Stomach smooth muscle (tissue), 2 donors: ENCODE data around the gene RBM39.
"Not testable (repeated sequence)": the region's sequence is repeated elsewhere in the genome, so short reads cannot be mapped to it uniquely, and the experiment has no call there.

Experiments used
- H3K27ac ChIP-seq: one replicate; pipeline ENCODE4 v1.7.0; 2013; ENCODE audit warnings: mild to moderate bottlenecking, low read length, inconsistent platforms
- H3K27me3 ChIP-seq, 2 donors: one replicate each; pipeline ENCODE4 v1.7.0; 2013; ENCODE audit warnings: low read length in 2 of 2; ENCODE audit not compliant: insufficient read depth in 2 of 2, control insufficient read depth in 1 of 2
- H3K36me3 ChIP-seq, 2 donors: one replicate each; pipeline ENCODE4 v1.7.0; 2013; ENCODE audit warnings: low read length in 2 of 2; ENCODE audit not compliant: control insufficient read depth in 2 of 2, insufficient read depth in 2 of 2
- H3K4me1 ChIP-seq: one replicate; pipeline ENCODE4 v1.7.0; 2013; ENCODE audit warnings: low read length; ENCODE audit not compliant: control insufficient read depth, insufficient read depth
- H3K4me3 ChIP-seq, 2 donors: one replicate each; pipeline ENCODE4 v1.7.0; 2013; ENCODE audit warnings: low read length in 2 of 2
- H3K9ac ChIP-seq, 2 donors: one replicate each; pipeline ENCODE4 v1.7.0; 2013; ENCODE audit warnings: low read length in 2 of 2, mild to moderate bottlenecking in 1 of 2
- H3K9me3 ChIP-seq, 2 donors: one replicate each; pipeline ENCODE4 v1.7.0; 2013; ENCODE audit warnings: low read length in 2 of 2; ENCODE audit not compliant: control insufficient read depth in 2 of 2
- donor health status: healthy.
- donor health status: Pancreatic carcinoma.

The RBM39 gene

GRCh38 chr20:35723652-35724320 lies 18.3 kb downstream of the RBM39 start:
- H3K27ac ChIP-seq, H3K4me1 ChIP-seq, H3K9me3 ChIP-seq, H3K9ac ChIP-seq, H3K27me3 ChIP-seq, H3K4me3 ChIP-seq: not testable (repeated sequence)
- peaks cover 66 to 73% of the 10 kb centered on the region in 2 donors for H3K36me3 ChIP-seq

- not testable (repeated sequence) for H3K9me3 ChIP-seq, H3K4me1 ChIP-seq, H3K9ac ChIP-seq, H3K27ac ChIP-seq, H3K4me3 ChIP-seq, H3K27me3 ChIP-seq
- peaks cover 65 to 69% of the 10 kb centered on the region in 2 donors for H3K36me3 ChIP-seq
These were observed 18.8 kb downstream of the RBM39 start for GRCh38 chr20:35723275-35723639.

GRCh38 chr20:35721621-35722020 lies 20.4 kb downstream of the RBM39 start:
- H3K27me3 ChIP-seq: no peaks in the 10 kb centered on the region
- peaks cover 6% of the 10 kb centered on the region for H3K4me1 ChIP-seq
- no peak overlapping the region for H3K9ac ChIP-seq
- H3K36me3 ChIP-seq: peaks cover 71 to 72% of the 10 kb centered on the region in 2 donors
- H3K9me3 ChIP-seq: no peaks in the 10 kb centered on the region
- H3K27ac ChIP-seq: no peak overlapping the region
- H3K4me3 ChIP-seq: no peak overlapping the region

GRCh38 chr20:35721219-35721618 lies 20.8 kb downstream of the RBM39 start:
- no peaks in the 10 kb centered on the region for H3K27me3 ChIP-seq
- H3K4me1 ChIP-seq: peaks cover 6% of the 10 kb centered on the region
- H3K4me3 ChIP-seq: no peak overlapping the region
- peaks cover 71 to 72% of the 10 kb centered on the region in 2 donors for H3K36me3 ChIP-seq
- H3K9me3 ChIP-seq: no peaks in the 10 kb centered on the region
- no peak overlapping the region for H3K27ac ChIP-seq
- H3K9ac ChIP-seq: no peak overlapping the region

GRCh38 chr20:35720165-35721123 lies 21.6 kb downstream of the RBM39 start:
- no peaks in the 10 kb centered on the region for H3K27me3 ChIP-seq
- no peak overlapping the region for H3K9ac ChIP-seq
- H3K27ac ChIP-seq: no peak overlapping the region
- peaks cover 6% of the 10 kb centered on the region for H3K4me1 ChIP-seq
- H3K9me3 ChIP-seq: no peaks in the 10 kb centered on the region
- no peak overlapping the region for H3K4me3 ChIP-seq
- peaks cover 73 to 75% of the 10 kb centered on the region in 2 donors for H3K36me3 ChIP-seq

DNA sequence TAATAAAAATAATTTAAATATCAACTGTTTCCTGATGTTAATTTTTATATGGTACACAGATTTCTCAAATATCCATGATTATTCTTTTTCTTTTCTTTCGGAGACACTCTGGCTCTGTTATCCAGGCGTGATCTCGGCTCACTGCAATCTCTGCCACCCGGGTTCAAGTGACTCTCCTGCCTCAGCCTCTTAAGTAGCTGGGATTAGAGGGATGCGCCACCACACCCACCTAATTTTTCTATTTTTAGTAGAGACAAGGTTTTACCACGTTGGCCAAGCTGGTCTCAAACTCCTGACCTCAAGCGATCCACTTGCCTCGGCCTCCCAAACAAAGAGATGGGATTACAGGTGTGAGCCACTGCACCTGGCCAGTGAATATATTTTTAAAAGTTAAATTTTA lies 22.3 kb downstream of the RBM39 start:
- Histone ChIP-seq H3K9me3 (no peaks in the 10 kb centered on the region), H3K27me3 (no peaks in the 10 kb centered on the region), H3K36me3 (peaks cover 70 to 78% of the 10 kb centered on the region in 2 donors), H3K4me1 (peaks cover 6% of the 10 kb centered on the region), H3K4me3 (no peak overlapping the region), H3K27ac (no peak overlapping the region), H3K9ac (no peak overlapping the region)

DNA sequence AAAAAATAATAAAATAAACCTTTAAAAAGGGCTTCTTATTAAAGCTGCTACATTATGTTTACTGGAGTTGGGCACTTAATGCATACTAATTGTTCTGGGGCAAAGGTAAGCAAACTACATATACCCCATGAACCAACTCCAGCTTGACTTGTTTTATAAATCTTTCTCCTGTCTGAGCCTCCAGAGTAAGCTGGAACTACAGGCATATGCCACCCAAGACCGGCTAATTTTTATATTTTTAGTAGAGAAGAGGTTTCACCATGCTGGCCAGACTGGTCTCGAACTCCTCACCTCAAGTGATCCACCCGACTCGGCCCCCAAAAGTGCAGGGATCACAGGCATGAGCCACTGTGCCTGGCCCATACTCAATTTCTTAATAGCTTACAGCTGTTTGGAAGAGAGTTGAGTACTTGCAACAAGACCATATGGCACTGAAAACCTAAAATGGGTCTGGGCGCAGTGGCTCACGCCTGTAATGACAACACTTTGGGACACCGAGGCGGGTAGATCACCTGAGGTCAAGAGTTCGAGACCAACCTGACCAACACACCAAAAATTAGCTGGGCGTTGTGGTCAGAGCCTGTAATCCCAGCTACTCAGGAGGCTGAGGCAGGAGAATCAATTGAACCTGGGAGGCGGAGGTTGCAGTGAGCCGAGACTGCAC lies 23.0 kb downstream of the RBM39 start:
- peaks cover 69 to 75% of the 10 kb centered on the region in 2 donors for H3K36me3 ChIP-seq
- no peak overlapping the region for H3K4me3 ChIP-seq
- peaks cover 6% of the 10 kb centered on the region for H3K4me1 ChIP-seq
- no peak overlapping the region for H3K9ac ChIP-seq
- H3K27me3 ChIP-seq: no peaks in the 10 kb centered on the region
- H3K27ac ChIP-seq: no peak overlapping the region
- H3K9me3 ChIP-seq: no peaks in the 10 kb centered on the region

GRCh38 chr20:35718321-35718720 lies 23.7 kb downstream of the RBM39 start:
- H3K9me3 ChIP-seq, H3K4me1 ChIP-seq, H3K27me3 ChIP-seq, H3K4me3 ChIP-seq, H3K9ac ChIP-seq, H3K27ac ChIP-seq: not testable (repeated sequence)
- H3K36me3 ChIP-seq: peaks cover 70 to 75% of the 10 kb centered on the region in 2 donors

GRCh38 chr20:35716330-35716729 lies 25.7 kb downstream of the RBM39 start:
- Histone ChIP-seq H3K27ac (no peak overlapping the region), H3K9ac (no peak overlapping the region), H3K36me3 (peaks cover 68 to 76% of the 10 kb centered on the region in 2 donors), H3K4me3 (no peak overlapping the region), H3K9me3 (no peaks in the 10 kb centered on the region), H3K27me3 (no peaks in the 10 kb centered on the region), H3K4me1 (peaks cover 6% of the 10 kb centered on the region)

- Histone ChIP-seq H3K27me3 (no peaks in the 10 kb centered on the region), H3K9me3 (no peaks in the 10 kb centered on the region), H3K36me3 (peaks cover 61 to 69% of the 10 kb centered on the region in 2 donors), H3K4me3 (no peak overlapping the region), H3K9ac (no peak overlapping the region), H3K4me1 (peaks cover 6% of the 10 kb centered on the region), H3K27ac (no peak overlapping the region)
These were observed 26.4 kb downstream of the RBM39 start for GRCh38 chr20:35715652-35716051.
